ACHN (cell line): ENCODE measurements around the gene CLDN24.

Experiments
- DNase-seq: peaks from one replicate; pipeline ENCODE4 v3.0.0-alpha.2; 2015
- in situ Hi-C: cut with HindIII; loops from 2 replicates; pipeline ENCODE4 v1.10.0; 2017; ENCODE audit warnings: low sequenced_read_pairs, low pct_ligation_motif_present, low pct_unique_long_range_greater_than_20kb

CLDN24 gene

DNA sequence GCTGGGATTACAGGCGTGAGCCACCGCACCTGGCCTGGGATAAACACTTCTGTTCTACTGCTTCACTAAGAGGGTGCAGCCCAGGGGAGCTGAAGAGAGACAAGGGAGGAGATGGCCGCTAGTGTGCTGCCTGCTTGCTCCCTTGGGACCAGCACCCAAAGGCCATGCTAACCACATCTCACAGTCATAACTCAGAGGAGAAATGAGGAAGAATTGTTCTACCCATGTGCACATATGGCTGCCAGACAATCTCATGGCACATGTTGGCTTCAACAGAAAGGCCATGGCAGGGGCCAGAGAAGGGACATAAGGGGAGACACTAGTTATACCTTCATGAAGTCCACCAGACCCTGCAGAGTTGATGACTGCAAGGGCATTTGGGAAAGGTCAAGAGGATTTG is 24.6 kb downstream of the CLDN24 start:
- DNase-seq = no peak
- in situ Hi-C loops = no loop called here

GRCh38 chr4:183295711-183296110 is 26.5 kb downstream of the CLDN24 start:
- DNase-seq = no peak
- in situ Hi-C loops = no loop called here

GRCh38 chr4:183291070-183291469 is 31.2 kb downstream of the CLDN24 start:
- in situ Hi-C loops = no loop called here
- no peak for DNase-seq

GRCh38 chr4:183289688-183290087 is 32.5 kb downstream of the CLDN24 start:
- in situ Hi-C loops = no loop called here
- peak; percentile 19 for DNase-seq

DNA sequence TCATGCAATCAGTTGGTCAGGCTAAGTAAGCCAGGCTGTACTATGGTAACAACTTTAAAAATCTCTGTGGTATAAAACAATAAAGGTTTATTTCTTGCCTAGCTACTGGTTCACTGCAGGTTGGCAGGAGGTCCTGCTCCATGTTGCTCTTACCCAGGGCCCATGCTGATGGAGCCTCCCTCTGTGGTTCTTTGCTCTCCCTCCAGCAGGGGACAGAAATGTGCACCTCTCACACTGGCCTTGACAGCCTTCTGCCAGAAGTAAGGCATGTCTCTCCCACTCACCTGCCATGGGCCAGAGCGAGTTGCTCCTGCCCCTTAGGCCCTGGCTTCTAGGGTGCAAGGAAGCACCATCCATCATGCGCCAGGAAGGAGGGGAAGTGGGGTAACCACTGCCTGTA is 33.3 kb downstream of the CLDN24 start:
- in situ Hi-C loops = no loop called here
- no peak for DNase-seq

GRCh38 chr4:183287677-183288076 is 34.5 kb downstream of the CLDN24 start:
- peak; percentile 61 for DNase-seq
- in situ Hi-C loops = no loop called here

- in situ Hi-C loops = no loop called here
- peak; percentile 75 for DNase-seq
Measured at GRCh38 chr4:183287309-183287659, 34.9 kb downstream of the CLDN24 start.

DNA sequence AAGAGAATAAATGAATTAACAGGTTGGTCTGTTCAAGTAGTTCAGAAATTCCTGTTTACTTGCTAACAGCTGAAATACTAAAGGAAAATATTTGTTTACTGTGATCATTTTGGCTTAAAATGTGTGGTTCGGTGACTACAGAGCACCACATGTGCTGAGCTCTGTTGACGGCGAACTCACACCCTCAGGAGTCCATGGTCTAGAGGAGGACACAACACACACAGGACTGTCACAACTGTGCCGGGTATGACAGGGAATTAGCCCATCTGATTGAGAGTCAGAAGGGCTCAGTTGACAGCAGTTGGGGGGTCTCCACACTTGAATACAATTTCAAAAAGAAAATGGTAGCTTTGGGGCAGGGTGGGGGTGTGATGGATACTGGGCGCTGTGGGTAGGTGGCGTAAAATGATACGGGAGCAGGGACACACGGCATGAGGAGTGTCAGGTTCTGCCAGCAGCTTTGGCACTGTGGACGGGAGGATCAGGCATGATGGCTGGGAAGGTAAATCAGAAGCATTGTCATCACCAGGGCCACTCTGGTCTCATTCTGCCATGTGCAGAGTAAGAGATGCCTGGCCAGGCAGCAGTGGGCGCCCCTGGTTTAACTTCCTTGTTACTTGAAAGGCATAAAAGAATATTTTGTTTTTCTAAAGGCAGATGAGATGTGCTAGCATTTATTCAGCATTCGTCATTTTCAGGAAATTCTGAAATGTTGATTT is 35.5 kb downstream of the CLDN24 start:
- in situ Hi-C loops = no loop called here
- DNase-seq = peak; percentile 17

DNA sequence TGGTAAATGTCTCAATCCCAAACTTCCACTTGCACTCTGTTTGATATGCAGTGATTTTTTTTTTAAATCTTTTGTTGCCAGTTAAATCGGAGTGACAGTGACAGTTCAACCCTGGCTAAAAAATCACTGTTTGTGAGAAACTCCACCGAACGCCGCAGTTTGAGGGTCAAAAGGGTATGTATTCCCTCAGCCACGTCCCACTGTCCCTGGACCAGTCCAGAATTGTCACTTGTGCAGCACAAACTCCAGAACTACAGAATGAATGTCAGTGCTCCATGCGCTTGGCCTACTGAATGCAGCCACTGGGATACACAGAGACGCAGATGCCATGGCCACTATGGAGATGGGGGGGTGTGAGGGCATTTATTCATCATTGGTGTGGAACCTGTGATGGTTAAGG is 36.3 kb downstream of the CLDN24 start:
- DNase-seq = no peak
- in situ Hi-C loops = no loop called here

- in situ Hi-C loops = no loop called here
- no peak for DNase-seq
Measured at GRCh38 chr4:183284965-183285364, 37.3 kb downstream of the CLDN24 start.

DNA sequence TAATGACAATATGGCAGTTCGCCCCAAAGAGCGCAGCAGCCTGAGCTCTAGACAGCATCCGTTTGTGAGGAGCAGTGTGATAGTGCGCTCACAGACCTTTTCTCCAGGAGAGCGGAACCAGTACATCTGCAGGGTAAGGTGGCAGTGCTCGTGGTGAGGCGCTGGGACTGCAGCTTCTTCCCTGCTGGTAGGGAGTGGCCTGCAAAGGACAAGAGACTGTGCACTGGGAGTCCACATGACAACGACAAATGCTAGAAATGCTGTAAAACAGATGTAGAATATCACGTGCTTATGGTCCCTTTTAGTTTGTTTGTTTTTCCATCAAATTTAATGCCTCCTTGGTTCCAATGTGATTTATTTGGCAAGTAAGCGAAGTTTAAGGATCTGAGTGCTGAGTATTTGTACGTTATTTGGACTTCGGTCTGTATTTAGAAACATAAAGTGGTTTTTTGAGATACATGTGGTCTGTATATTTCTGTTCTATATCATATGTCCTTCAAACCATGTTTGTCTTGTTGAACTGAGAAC is 37.9 kb downstream of the CLDN24 start:
- DNase-seq = no peak
- in situ Hi-C loops = no loop called here

DNA sequence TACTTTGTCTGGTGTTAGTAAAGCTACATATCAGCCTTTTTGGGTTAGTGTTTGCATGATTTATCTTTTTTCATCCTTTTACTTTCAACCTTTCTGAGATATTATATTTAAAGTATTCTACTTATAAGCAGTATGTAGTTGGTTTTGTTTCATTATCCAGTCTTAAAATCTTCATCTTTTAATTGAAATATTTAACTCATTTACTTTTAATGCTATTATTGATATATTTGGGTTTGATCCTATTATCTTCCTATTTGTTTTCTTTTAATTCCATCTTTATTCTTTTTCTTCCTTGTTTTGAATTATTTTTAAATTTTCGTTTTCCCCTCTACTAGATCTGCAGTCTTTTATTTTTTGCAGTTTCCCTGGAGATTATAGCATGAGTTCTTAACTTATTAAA is 46.1 kb downstream of the CLDN24 start:
- in situ Hi-C loops = no loop called here
- DNase-seq = no peak

DNA sequence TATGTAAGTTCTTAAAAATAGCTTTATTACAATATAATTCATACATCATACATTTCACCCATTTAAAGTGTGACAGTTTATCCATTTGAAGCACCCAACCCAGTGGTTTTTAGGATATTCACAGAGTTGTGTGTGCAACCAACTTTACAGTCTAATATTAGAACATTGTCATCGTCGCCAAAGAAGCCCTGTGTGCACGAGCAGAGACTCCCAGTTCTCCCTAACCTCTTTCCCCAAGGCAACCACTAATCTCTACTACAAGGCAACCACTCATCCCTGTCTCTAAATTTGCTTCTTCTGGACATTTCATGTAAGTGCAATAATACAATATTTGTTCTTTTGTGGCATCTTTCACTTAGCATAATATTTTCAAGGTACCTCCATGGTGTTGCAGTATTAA is 49.8 kb downstream of the CLDN24 start:
- in situ Hi-C loops = no loop called here
- DNase-seq = no peak
